H9 (cell line): ENCODE data around the gene IFT27. TPM values are rescaled to one million over a fixed set of nuclear protein-coding genes. Genes with fewer than 3 reads are reported as not detected.

Experiments
- DNase-seq: peaks from one replicate; pipeline ENCODE4 v3.0.0-alpha.2; 2017
- H2AFZ ChIP-seq: one replicate; pipeline ENCODE4 v1.6.1; 2013; ENCODE audit warnings: mild to moderate bottlenecking, low read length, control low read depth, moderate library complexity
- H2AK5ac ChIP-seq: 2 replicates; pipeline ENCODE4 v1.6.1; 2013; ENCODE audit warnings: low read length, control low read depth, mixed read lengths; ENCODE audit not compliant: insufficient read length
- H2BK120ac ChIP-seq: one replicate; pipeline ENCODE4 v1.6.1; 2013; ENCODE audit warnings: low read depth, mild to moderate bottlenecking, low read length, control low read depth, inconsistent platforms; ENCODE audit not compliant: poor library complexity, severe bottlenecking
- H2BK12ac ChIP-seq: 2 replicates; pipeline ENCODE4 v1.6.1; 2013; ENCODE audit warnings: low read length, control low read depth, mixed read lengths, low read depth; ENCODE audit not compliant: insufficient read length
- H2BK15ac ChIP-seq: 2 replicates; pipeline ENCODE4 v1.6.1; 2013; ENCODE audit warnings: low read depth, low read length, control low read depth
- H2BK20ac ChIP-seq: one replicate; pipeline ENCODE4 v1.6.1; 2013; ENCODE audit warnings: low read depth, mild to moderate bottlenecking, low read length, control low read depth, inconsistent platforms; ENCODE audit not compliant: poor library complexity, severe bottlenecking
- H2BK5ac ChIP-seq: 2 replicates; pipeline ENCODE4 v1.6.1; 2013; ENCODE audit warnings: low read length, control low read depth, mixed read lengths; ENCODE audit not compliant: insufficient read length
- H3K14ac ChIP-seq: 2 replicates; pipeline ENCODE4 v1.6.1; 2013; ENCODE audit warnings: low read length, control low read depth; ENCODE audit not compliant: insufficient read depth
- H3K18ac ChIP-seq: 2 replicates; pipeline ENCODE4 v1.6.1; 2013; ENCODE audit warnings: low read depth, mild to moderate bottlenecking, mixed read lengths, low read length, control low read depth; ENCODE audit not compliant: insufficient read length
- H3K23ac ChIP-seq: 2 replicates; pipeline ENCODE4 v1.6.1; 2013; ENCODE audit warnings: low read length, control low read depth, mixed read lengths, low read depth; ENCODE audit not compliant: insufficient read length
- H3K23me2 ChIP-seq: 2 replicates; pipeline ENCODE4 v1.6.1; 2013; ENCODE audit warnings: low read depth, mild to moderate bottlenecking, mixed read lengths, low read length, control low read depth; ENCODE audit not compliant: insufficient read length, poor library complexity, severe bottlenecking
- H3K27ac ChIP-seq: 2 replicates; pipeline ENCODE4 v1.5.1; 2013; ENCODE audit warnings: low read length, control low read depth, mixed read lengths, low read depth; ENCODE audit not compliant: insufficient read length
- H3K27me3 ChIP-seq: 2 replicates; pipeline ENCODE4 v1.6.1; 2013; ENCODE audit warnings: low read length, control low read depth, inconsistent platforms; ENCODE audit not compliant: insufficient read depth
- H3K4ac ChIP-seq: 2 replicates; pipeline ENCODE4 v1.6.1; 2013; ENCODE audit warnings: low read depth, mild to moderate bottlenecking, control low read depth, inconsistent platforms, low read length, moderate library complexity
- H3K4me1 ChIP-seq: 2 replicates; pipeline ENCODE4 v1.6.1; 2013; ENCODE audit warnings: low read length, control low read depth, inconsistent platforms; ENCODE audit not compliant: insufficient read depth
- H3K4me2 ChIP-seq: 2 replicates; pipeline ENCODE4 v1.6.1; 2013; ENCODE audit warnings: low read length, control low read depth, mixed read lengths; ENCODE audit not compliant: insufficient read length, insufficient read depth
- H3K56ac ChIP-seq: 2 replicates; pipeline ENCODE4 v1.6.1; 2013; ENCODE audit warnings: low read depth, mild to moderate bottlenecking, mixed read lengths, low read length, control low read depth; ENCODE audit not compliant: insufficient read length
- H3K79me1 ChIP-seq: 2 replicates; pipeline ENCODE4 v1.6.1; 2013; ENCODE audit warnings: low read depth, mild to moderate bottlenecking, moderate library complexity, low read length, control low read depth, inconsistent platforms; ENCODE audit not compliant: insufficient read depth, poor library complexity, severe bottlenecking
- H3K79me2 ChIP-seq: 2 replicates; pipeline ENCODE4 v1.6.1; 2013; ENCODE audit warnings: low read length, control low read depth, inconsistent platforms; ENCODE audit not compliant: insufficient read depth
- H3K9ac ChIP-seq: 2 replicates; pipeline ENCODE4 v1.6.1; 2013; ENCODE audit warnings: low read length, control low read depth, mixed read lengths; ENCODE audit not compliant: insufficient read length; ENCODE audit errors: extremely low read depth
- H3K9me3 ChIP-seq: one replicate; pipeline ENCODE4 v1.6.1; 2013; ENCODE audit warnings: low read depth, low read length, inconsistent platforms; ENCODE audit not compliant: control insufficient read depth
- H3T11ph ChIP-seq: one replicate; pipeline ENCODE4 v1.6.1; 2013; ENCODE audit warnings: mild to moderate bottlenecking, low read length, control low read depth, inconsistent platforms
- H4K20me1 ChIP-seq: one replicate; pipeline ENCODE4 v1.6.1; 2013; ENCODE audit not compliant: control insufficient read depth, insufficient read length, insufficient read depth
- H4K5ac ChIP-seq: 2 replicates; pipeline ENCODE4 v1.6.1; 2013; ENCODE audit warnings: low read depth, mild to moderate bottlenecking, mixed read lengths, low read length, control low read depth; ENCODE audit not compliant: insufficient read length
- H4K8ac ChIP-seq: replicated peaks from 2 replicates; pipeline ENCODE4 v1.6.1; 2013; ENCODE audit warnings: low read length, control low read depth, mixed read lengths, low read depth; ENCODE audit not compliant: insufficient read length
- H4K91ac ChIP-seq: 2 replicates; pipeline ENCODE4 v1.6.1; 2013; ENCODE audit warnings: low read depth, mild to moderate bottlenecking, moderate library complexity, mixed read lengths, low read length, control low read depth; ENCODE audit not compliant: insufficient read length
- H3K27ac Mint-ChIP-seq, 3 experiments: 2 replicates in 2 of 3; 3 replicates in 1 of 3; pipeline ENCODE4 v1.8.0; 2020 to 2021; ENCODE audit warnings: mixed read lengths in 3 of 3, mild to moderate bottlenecking in 1 of 3, moderate library complexity in 1 of 3
- H3K27me3 Mint-ChIP-seq: 2 replicates; pipeline ENCODE4 v1.8.0; 2021; ENCODE audit warnings: low read depth, mild to moderate bottlenecking, moderate library complexity, mixed read lengths
- H3K36me3 Mint-ChIP-seq, 3 experiments: 2 replicates in 2 of 3; 3 replicates in 1 of 3; pipeline ENCODE4 v1.8.0; 2020 to 2021; ENCODE audit warnings: low read depth in 3 of 3, mixed read lengths in 3 of 3; ENCODE audit not compliant: insufficient read depth in 1 of 3
- H3K4me1 Mint-ChIP-seq, 2 experiments: 2 replicates each; pipeline ENCODE4 v1.8.0; 2020; ENCODE audit warnings: mixed read lengths in 2 of 2
- H3K4me3 Mint-ChIP-seq, 2 experiments: 2 replicates in 1 of 2; 3 replicates in 1 of 2; pipeline ENCODE4 v1.8.0; 2020 to 2021; ENCODE audit warnings: mild to moderate bottlenecking in 2 of 2, mixed read lengths in 2 of 2, moderate library complexity in 1 of 2
- H3K9me3 Mint-ChIP-seq, 2 experiments: 2 replicates in 1 of 2; 3 replicates in 1 of 2; pipeline ENCODE4 v1.8.0; 2020; ENCODE audit warnings: mild to moderate bottlenecking in 2 of 2, mixed read lengths in 2 of 2, moderate library complexity in 1 of 2
- CTCF ChIP-seq: fragments of 200-600 bp; sonication (generic); conservative IDR thresholded peaks from 3 replicates; pipeline ENCODE4 v1.8.0; 2021; ENCODE audit warnings: antibody characterized with exemption, mild to moderate bottlenecking
- WGBS: extraction: QIAGEN DNeasy Blood & Tissue Kit; methylation state at CpG from one replicate; pipeline ENCODE4 v1.1.7; 2013; ENCODE audit warnings: missing lambda C conversion rate, low lambda C conversion rate, mixed read lengths; ENCODE audit not compliant: insufficient read length; ENCODE audit errors: extremely low coverage; 5-methylcytosine and 5-hydroxymethylcytosine counted together
- total RNA-seq: library from RNA; stranded (reverse); gene quantifications from 2 replicates; pipeline ENCODE4 v1.2.1, GENCODE V29; 2021

The IFT27 gene
- total RNA-seq, 1 experiment from 2014 or later, result 43.4 TPM

GRCh38 chr22:36758792-36759271 lies 17.1 kb downstream of the IFT27 start:
- no peak overlapping the region for H2BK5ac ChIP-seq
- H3K14ac ChIP-seq, result no peak overlapping the region
- Mint-ChIP-seq H3K27ac (no peak overlapping the region; a peak in 1 of 7 replicates), H3K9me3 (no peaks in the 10 kb centered on the region; a peak in 1 of 5 replicates), H3K27me3 (peaks cover 12% of the 10 kb centered on the region), H3K36me3 (peaks cover 5 to 21% (median 14%) of the 10 kb centered on the region in 3 experiments; a peak in 6 of 7 replicates), H3K4me1 (peaks cover 2 to 21% of the 10 kb centered on the region in 2 experiments; a peak in 3 of 4 replicates), H3K4me3 (no peak overlapping the region)
- H3K23me2 ChIP-seq, result no peaks in the 10 kb centered on the region
- no peak overlapping the region for H3K27ac ChIP-seq
- no peak overlapping the region for H4K91ac ChIP-seq
- H3K9me3 ChIP-seq, result no peaks in the 10 kb centered on the region
- no peak overlapping the region for H2AFZ ChIP-seq
- no peak overlapping the region for H3K9ac ChIP-seq
- H3T11ph ChIP-seq, result no peak overlapping the region
- no peaks in the 10 kb centered on the region for H4K20me1 ChIP-seq
- no peak overlapping the region for H4K8ac ChIP-seq
- no peak overlapping the region for H3K4ac ChIP-seq
- no peak overlapping the region for H3K4me2 ChIP-seq
- H2BK12ac ChIP-seq, result no peak overlapping the region
- no peak overlapping the region for H2BK120ac ChIP-seq
- no peak overlapping the region for H3K23ac ChIP-seq
- no peak overlapping the region for H4K5ac ChIP-seq
- no peak overlapping the region for H2BK20ac ChIP-seq
- WGBS, result no CpG with 5 or more reads among the region's 15 CpGs
- H3K56ac ChIP-seq, result no peak overlapping the region
- H3K18ac ChIP-seq, result no peak overlapping the region
- TF ChIP-seq CTCF, result no peak
- DNase-seq, result peak; percentile 28
- no peak overlapping the region for H2AK5ac ChIP-seq
- H3K27me3 ChIP-seq, result no peaks in the 10 kb centered on the region; the same call in 1 of the 2 replicates
- no peaks in the 10 kb centered on the region for H3K79me1 ChIP-seq
- H2BK15ac ChIP-seq, result no peak overlapping the region
- no peaks in the 10 kb centered on the region for H3K4me1 ChIP-seq
- H3K79me2 ChIP-seq, result no peaks in the 10 kb centered on the region
